ENCODE measurements around the gene PEA15.

The PEA15 gene

DNA sequence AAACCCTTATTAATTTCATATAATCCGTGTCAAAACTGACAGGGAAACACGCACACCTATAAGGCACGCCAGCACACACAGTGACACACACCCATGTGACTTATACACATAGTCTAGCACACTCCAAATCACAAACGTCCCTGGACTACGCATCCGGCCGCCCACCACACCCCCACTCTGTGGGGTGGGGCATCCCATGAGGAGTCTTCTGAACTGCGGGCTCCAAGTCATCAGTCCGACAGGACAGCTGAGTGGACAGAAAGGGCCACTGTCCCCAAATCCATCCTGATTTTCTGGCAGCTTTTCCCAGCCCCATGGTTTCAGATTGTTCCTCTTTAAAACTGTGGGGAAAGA, 829 bp downstream of the PEA15 start:
- Histone ChIP-seq H2AFZ (peak overlapping the region; percentile 80), H3K9ac (no peak overlapping the region), H3K4me1 (peaks cover 2% of the 10 kb centered on the region)

GRCh38 chr1:160206421-160207117, 1.4 kb downstream of the PEA15 start:
- Histone ChIP-seq H2AFZ (no peak overlapping the region), H3K36me3 (ENCODE audit: control insufficient read depth, insufficient read depth, low read length) (no peaks in the 10 kb centered on the region), H3K27ac (peak overlapping the region; percentile 69), H3K4me3 (ENCODE audit: low read depth, low read length) (peak overlapping the region; percentile 90), H3K4me2 (ENCODE audit: low read length) (peak overlapping the region; percentile 81), H3K27me3 (ENCODE audit: control insufficient read depth, insufficient read depth, low read length) (no peaks in the 10 kb centered on the region), H3K9ac (no peak overlapping the region), H3K79me2 (peaks cover 2% of the 10 kb centered on the region), H3K4me1 (peaks cover 2% of the 10 kb centered on the region), H3K9me3 (ENCODE audit: control insufficient read depth, low read length) (no peaks in the 10 kb centered on the region)
- no peak for TF ChIP-seq CTCF (IDR thresholded peaks at IDR 0.05)

More for the DNA sequence above, 829 bp downstream of the PEA15 start:
- H3K27ac ChIP-seq = peak overlapping the region; percentile 69
- peak overlapping the region; percentile 90 for H3K4me3 ChIP-seq (ENCODE audit: low read depth, low read length)
- no peaks in the 10 kb centered on the region for H3K36me3 ChIP-seq (ENCODE audit: control insufficient read depth, insufficient read depth, low read length)
- H3K4me2 ChIP-seq (ENCODE audit: low read length) = peak overlapping the region; percentile 81
- H3K79me2 ChIP-seq = peaks cover 2% of the 10 kb centered on the region
- no peak for TF ChIP-seq CTCF (IDR thresholded peaks at IDR 0.05)
- no peaks in the 10 kb centered on the region for H3K9me3 ChIP-seq (ENCODE audit: control insufficient read depth, low read length)
- H3K27me3 ChIP-seq (ENCODE audit: control insufficient read depth, insufficient read depth, low read length) = no peaks in the 10 kb centered on the region

- H3K27ac ChIP-seq = peak overlapping the region; percentile 47
- peaks cover 2% of the 10 kb centered on the region for H3K4me1 ChIP-seq
- H3K9ac ChIP-seq = no peak overlapping the region
- no peaks in the 10 kb centered on the region for H3K9me3 ChIP-seq (ENCODE audit: control insufficient read depth, low read length)
- TF ChIP-seq CTCF (IDR thresholded peaks at IDR 0.05) = no peak
- no peak overlapping the region for H3K4me2 ChIP-seq (ENCODE audit: low read length)
- no peak overlapping the region for H3K4me3 ChIP-seq (ENCODE audit: low read depth, low read length)
- H2AFZ ChIP-seq = no peak overlapping the region
- H3K79me2 ChIP-seq = peaks cover 2% of the 10 kb centered on the region
- no peaks in the 10 kb centered on the region for H3K36me3 ChIP-seq (ENCODE audit: control insufficient read depth, insufficient read depth, low read length)
- no peaks in the 10 kb centered on the region for H3K27me3 ChIP-seq (ENCODE audit: control insufficient read depth, insufficient read depth, low read length)
Measured at GRCh38 chr1:160207118-160207650, 2.0 kb downstream of the PEA15 start.

DNA sequence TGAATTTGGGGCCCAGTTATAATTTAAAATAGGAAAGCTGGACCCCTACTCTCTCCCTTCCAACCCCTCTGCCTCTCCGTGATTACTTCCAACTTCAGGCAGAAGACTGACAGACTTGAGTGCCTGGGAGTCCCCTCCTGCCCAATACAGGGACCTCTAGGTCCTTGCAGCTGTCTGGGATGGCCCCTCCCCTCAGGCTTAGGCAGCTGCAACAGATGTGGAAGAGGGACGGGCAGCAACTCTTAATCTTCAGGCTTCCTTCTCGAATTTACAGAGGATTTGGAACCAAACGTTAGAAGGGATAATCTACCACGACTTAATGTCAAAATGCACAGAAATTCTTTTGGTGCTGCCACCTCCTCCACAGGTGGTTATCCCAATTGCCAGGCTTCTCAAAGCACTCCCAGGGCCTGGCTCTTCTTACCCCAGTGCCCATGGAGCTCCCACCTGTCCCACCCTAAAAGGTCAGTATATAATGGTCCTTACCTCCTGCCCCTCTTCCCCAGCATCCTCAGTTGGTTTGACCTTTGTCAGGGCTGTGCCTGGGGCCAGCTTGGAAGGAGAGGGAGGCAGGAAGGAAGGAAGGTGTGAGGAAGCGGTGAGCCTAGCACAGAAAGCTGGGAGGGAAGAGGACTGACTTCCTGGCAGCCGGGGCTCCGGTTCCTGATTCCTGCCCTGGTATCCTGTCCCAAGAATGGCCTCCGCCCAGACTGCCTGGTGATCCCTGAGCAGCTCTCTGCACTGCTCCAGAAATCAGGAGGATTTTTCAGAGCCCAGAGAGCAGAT, 2.8 kb downstream of the PEA15 start:
- Histone ChIP-seq H3K4me2 (ENCODE audit: low read length) (no peak overlapping the region), H3K79me2 (peaks cover 2% of the 10 kb centered on the region), H3K9me3 (ENCODE audit: control insufficient read depth, low read length) (no peaks in the 10 kb centered on the region), H3K4me1 (peaks cover 2% of the 10 kb centered on the region), H3K27ac (peak overlapping the region; percentile 47), H3K27me3 (ENCODE audit: control insufficient read depth, insufficient read depth, low read length) (no peaks in the 10 kb centered on the region), H3K9ac (no peak overlapping the region), H2AFZ (no peak overlapping the region), H3K4me3 (ENCODE audit: low read depth, low read length) (no peak overlapping the region), H3K36me3 (ENCODE audit: control insufficient read depth, insufficient read depth, low read length) (no peaks in the 10 kb centered on the region)
- no peak for TF ChIP-seq CTCF (IDR thresholded peaks at IDR 0.05)

All from parathyroid adenoma (tissue), 2 donors.